ENCODE data around the gene SBSN.

Gene SBSN

DNA sequence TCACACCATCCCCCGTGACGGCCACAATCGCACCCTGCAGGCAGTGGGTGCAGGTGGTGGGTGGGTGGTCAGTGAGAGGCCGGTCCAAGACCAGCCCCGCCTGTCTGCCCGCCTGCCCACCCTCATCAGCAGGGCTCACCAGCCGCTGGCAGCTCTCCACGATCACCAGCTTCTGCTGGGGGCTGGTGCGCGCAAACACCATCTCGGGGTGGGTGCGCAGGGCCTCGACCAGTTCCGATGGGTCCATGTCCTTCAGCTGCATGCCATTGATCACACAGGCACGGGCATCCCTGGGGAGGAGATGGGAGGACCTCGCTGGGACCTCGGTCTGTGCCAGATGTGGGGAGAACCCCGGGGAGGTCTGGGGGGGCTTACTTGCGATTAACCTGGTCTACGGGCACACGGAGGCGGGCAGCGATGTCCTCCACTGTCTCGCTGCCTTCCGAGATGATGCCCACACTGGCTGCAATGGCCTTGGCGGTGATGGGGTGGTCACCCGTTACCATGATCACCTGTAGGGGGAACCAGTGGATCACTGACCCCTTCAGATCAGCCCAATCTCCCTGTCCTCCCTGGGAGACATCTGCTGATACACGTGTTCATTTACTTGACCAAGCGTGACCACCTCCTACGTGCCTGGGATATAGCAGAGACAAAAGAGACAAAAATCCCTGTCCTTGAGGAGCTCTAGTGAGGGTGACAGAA, 27.3 kb upstream of the SBSN start:
- no peak for DNase-seq (ENCODE audit: low read depth in 2 of 3, low spot score in 2 of 3)

DNA sequence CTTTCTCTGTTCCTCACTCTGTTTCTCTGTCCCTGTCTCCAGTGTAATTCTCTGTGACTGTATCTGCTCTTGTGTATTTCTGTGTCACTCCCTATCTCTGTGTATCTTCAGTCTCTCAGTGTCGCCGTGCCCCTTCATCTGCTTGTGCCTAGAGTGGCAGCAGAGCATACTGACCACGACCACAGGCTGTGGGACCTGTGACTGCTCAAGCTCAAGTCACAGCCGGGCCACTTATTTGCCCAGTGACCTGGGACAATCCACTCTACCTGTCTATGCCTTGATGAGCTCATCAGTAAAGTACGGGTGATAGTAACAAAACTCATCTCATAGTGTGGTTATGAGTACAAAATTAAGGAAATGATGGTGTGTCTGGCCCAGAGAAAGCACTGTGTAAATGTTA, 26.0 kb upstream of the SBSN start:
- no peak for DNase-seq (ENCODE audit: low read depth in 2 of 3, low spot score in 2 of 3)

DNA sequence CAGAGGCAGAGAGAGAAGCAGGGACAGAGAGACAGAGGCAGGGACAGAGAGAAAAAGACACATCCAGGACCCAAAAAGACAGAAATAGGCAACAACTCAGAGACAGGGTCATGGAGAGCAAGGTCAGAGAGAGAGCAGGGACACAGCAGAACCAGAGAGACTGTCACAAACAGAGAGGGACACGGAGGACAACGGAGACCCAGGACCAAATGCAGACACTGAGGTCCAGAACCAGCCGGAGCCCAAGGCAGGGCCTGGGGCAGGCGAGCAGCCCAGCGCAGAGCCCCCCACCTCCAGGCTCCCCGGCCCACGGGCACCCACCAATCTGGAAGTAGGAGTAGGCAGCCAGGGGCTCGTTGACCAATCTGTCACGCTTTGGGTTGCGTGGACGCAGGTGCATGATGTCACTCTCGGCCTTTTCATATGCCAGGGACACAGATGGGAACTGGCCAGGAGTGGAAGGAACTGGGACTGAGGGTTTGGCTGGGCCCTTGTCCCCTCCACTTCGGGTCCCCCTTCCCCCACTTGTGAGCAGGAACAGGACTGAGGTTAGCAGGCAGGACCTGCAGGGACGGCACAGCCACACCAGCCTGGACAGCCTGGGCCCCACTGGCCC, 25.4 kb upstream of the SBSN start:
- no peak for DNase-seq (ENCODE audit: low read depth in 2 of 3, low spot score in 2 of 3)

DNA sequence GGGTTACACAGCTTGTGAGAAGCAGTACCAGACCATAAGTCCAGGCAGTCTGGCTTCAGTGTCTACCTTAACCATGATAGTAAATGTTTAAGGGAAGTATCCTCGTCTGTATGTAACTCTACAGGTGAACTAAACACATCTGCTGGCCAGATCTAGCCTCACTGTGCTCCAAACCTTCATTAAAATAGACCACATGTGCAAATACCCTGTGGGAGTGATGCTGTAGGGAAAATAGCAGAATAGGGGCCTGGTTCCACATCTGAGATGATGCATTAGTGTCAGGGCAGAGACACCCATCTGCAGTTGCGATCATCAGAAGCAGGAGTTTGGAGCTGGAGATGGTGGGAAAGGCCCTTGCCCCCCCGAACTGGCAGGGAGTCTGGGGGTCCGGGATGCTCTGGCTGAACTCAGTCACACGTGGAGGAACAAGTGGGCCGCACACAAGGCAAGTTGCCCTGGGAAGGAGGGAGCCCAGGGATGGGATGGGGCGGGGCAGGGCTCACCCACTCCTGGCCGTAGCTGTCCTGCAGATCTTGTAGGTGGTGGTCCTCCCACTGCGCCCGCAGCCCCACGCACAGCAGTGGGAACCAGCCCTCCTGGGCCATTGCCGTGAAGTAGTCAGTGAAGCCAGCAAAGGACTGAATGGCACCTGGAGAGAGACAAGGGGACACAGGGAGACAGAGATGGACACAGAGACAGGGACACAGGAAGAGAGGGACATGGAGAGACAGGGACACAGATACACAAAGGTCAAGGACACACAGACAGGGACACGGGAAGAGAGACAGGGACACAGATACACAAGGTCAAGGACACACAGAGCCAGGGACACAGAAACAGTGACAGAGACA, 24.6 kb upstream of the SBSN start:
- DNase-seq (ENCODE audit: low read depth in 2 of 3, low spot score in 2 of 3), result no peak

- DNase-seq (ENCODE audit: low read depth in 2 of 3, low spot score in 2 of 3), result no peak
Measured at GRCh38 chr19:35551091-35551810, 23.1 kb upstream of the SBSN start.

DNA sequence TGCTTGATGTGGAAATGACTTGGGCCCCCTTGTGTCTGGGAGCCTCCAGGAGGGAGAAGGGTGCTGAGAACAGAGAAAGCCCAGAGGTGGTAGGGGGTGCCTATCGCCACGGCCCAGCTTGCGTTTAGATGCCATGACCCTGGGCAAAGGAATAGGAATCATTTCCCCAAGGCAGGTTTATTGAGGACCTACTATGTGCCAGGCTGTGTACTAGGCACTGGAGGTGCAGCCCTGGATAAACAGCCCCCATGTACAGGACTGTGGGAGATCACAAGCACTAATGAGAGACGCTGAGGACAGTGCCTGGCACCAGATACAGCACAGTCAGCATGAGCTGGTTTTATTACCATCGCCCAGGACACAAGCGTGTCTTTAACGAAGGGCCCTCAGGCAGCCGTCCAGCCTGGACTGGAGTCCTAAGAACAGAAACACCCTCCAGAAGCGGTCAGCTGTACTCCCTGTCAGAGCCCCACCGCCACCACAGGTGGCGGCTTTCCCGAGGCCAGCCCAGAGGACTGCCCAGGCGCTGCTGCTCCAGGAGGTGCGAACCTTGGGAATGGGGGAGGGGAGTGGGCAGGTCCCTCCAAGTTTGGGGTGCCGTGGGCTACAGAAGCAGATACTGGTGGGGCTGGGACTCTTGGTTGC, 21.9 kb upstream of the SBSN start:
- no peak for DNase-seq (ENCODE audit: low read depth in 2 of 3, low spot score in 2 of 3)

- peak in 1 of 3 experiments; percentile 26 for DNase-seq (ENCODE audit: low read depth in 2 of 3, low spot score in 2 of 3)
Measured at GRCh38 chr19:35549174-35549788, 21.2 kb upstream of the SBSN start.

GRCh38 chr19:35546532-35546931, 18.4 kb upstream of the SBSN start:
- no peak for DNase-seq (ENCODE audit: low read depth in 2 of 3, low spot score in 2 of 3)

DNA sequence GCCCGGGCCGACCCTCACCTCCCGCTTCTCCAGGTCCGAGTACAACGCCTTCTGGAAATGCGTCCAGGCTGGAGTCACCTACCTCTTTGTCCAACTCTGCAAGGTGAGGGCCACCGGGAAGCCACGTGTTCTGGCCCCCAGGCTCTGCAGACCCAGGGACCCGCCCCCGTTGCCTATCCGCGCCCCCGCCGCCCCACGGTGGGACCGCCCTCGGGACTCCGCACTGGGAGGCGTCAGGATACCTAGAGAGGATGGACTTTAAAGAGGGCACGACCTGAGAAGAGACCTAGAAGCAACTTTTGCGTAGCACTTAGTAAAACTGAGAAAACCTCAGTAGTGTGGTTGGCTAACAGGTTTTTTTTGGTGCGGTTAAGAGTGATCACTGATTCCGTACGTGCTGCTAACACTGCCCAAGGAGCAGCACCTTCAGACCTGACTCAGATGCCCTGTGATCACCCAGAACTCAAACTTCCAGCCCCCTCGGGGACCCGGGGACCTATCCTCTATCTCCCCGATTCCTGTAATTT, 17.8 kb upstream of the SBSN start:
- DNase-seq (ENCODE audit: low read depth in 2 of 3, low spot score in 2 of 3), result peak; percentile 37 to 66 (median 48)

GRCh38 chr19:35545001-35545854, 17.1 kb upstream of the SBSN start, which contains the start of gene TMEM147:
TMEM147 (plus strand) TSS chr19:35545626; CDS start chr19:35545740, 114 bp downstream.
- peak; percentile 77 to 78 (median 78) for DNase-seq (ENCODE audit: low read depth in 2 of 3, low spot score in 2 of 3)

GRCh38 chr19:35544110-35544802, 16.1 kb upstream of the SBSN start:
- DNase-seq (ENCODE audit: low read depth in 2 of 3, low spot score in 2 of 3), result no peak

DNA sequence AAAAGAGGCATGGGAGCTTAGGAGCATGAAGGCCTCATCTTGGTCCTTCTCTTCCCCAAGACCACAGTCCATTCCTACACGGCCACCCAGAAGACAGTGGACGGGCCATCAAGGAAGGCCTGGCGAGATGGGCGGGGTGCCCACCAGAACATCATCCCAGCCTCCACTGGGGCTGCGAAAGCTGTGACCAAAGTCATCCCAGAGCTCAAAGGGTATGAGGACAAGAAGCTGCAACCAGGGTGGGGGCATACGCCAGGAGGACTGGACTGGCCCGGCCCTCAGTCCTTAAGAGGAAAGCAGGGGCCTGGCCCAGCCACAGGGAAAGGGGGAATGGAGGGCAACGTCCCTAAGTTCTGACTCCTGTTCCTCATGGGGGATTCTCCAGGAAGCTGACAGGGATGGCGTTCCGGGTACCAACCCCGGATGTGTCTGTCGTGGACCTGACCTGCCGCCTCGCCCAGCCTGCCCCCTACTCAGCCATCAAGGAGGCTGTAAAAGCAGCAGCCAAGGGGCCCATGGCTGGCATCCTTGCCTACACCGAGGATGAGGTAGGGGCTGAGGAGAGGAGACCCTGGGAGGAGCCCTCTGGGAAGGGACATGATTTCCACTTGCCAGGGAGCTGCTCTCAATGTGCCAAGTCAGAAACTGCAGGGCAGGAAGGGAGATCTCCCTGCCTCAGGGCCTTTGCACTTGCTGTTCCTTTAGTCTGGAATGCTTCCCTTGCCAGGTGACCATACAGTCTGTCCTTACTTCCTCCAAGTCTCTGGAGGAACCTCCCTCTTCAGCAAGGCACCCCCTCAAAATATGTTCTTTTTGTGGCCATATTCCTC, 15.4 kb upstream of the SBSN start:
- DNase-seq (ENCODE audit: low read depth in 2 of 3, low spot score in 2 of 3), result no peak

- DNase-seq (ENCODE audit: low read depth in 2 of 3, low spot score in 2 of 3), result no peak
Measured at GRCh38 chr19:35542209-35542608, 14.1 kb upstream of the SBSN start.

- no peak for DNase-seq (ENCODE audit: low read depth in 2 of 3, low spot score in 2 of 3)
Measured at GRCh38 chr19:35540356-35540927, 12.3 kb upstream of the SBSN start.

GRCh38 chr19:35539850-35540249, 11.7 kb upstream of the SBSN start:
- DNase-seq (ENCODE audit: low read depth in 2 of 3, low spot score in 2 of 3), result no peak

- no peak for DNase-seq (ENCODE audit: low read depth in 2 of 3, low spot score in 2 of 3)
Measured at GRCh38 chr19:35539314-35539713, 11.2 kb upstream of the SBSN start.

- DNase-seq (ENCODE audit: low read depth in 2 of 3, low spot score in 2 of 3), result no peak
Measured at GRCh38 chr19:35534803-35535480, 6.8 kb upstream of the SBSN start.
